RWPE2 (cell line): ENCODE results near the gene ALLC.

Experiments used
- ATAC-seq: fragments of 200-7000 bp; cut with Tn5 transposase; 3 replicates; pipeline ENCODE4 v1.9.1; 2021; ENCODE audit warnings: low read depth
- DNase-seq: peaks from one replicate; pipeline ENCODE4 v3.0.0-alpha.2; 2020; ENCODE audit warnings: low spot score
- H3K27ac ChIP-seq: fragments of 450-650 bp; 2 replicates; pipeline ENCODE4 v1.5.1; 2017; ENCODE audit warnings: mild to moderate bottlenecking; ENCODE audit not compliant: poor library complexity, severe bottlenecking
- H3K27me3 ChIP-seq: fragments of 250-450 bp; sonication (Bioruptor Pico); 2 replicates; pipeline ENCODE4 v1.5.1; 2021; ENCODE audit warnings: mild to moderate bottlenecking, moderate library complexity; ENCODE audit not compliant: insufficient read depth, poor library complexity, severe bottlenecking
- H3K36me3 ChIP-seq: fragments of 250-450 bp; sonication (Bioruptor Pico); 2 replicates; pipeline ENCODE4 v1.5.1; 2020; ENCODE audit warnings: low read depth, mild to moderate bottlenecking, moderate library complexity
- H3K4me1 ChIP-seq: fragments of 250-450 bp; sonication (Bioruptor Pico); 2 replicates; pipeline ENCODE4 v1.5.1; 2021; ENCODE audit warnings: mild to moderate bottlenecking, moderate library complexity; ENCODE audit not compliant: insufficient read depth, poor library complexity, severe bottlenecking
- H3K4me3 ChIP-seq: fragments of 250-450 bp; sonication (Bioruptor Pico); 2 replicates; pipeline ENCODE4 v1.5.1; 2021; ENCODE audit warnings: mild to moderate bottlenecking, moderate library complexity; ENCODE audit not compliant: severe bottlenecking
- H3K9me3 ChIP-seq: fragments of 250-450 bp; sonication (Bioruptor Pico); 2 replicates; pipeline ENCODE4 v1.5.1; 2021; ENCODE audit warnings: mild to moderate bottlenecking, moderate library complexity; ENCODE audit not compliant: severe bottlenecking
- CTCF ChIP-seq: fragments of 450-650 bp; IDR thresholded peaks from one replicate; pipeline ENCODE4 v1.5.1; 2017; ENCODE audit warnings: mild to moderate bottlenecking, moderate library complexity; ENCODE audit not compliant: poor library complexity, severe bottlenecking

The ALLC gene

GRCh38 chr2:3731829-3732228, 73.8 kb downstream of the ALLC start:
- Histone ChIP-seq H3K36me3 (no peaks in the 10 kb centered on the region), H3K27me3 (no peaks in the 10 kb centered on the region), H3K4me3 (no peak overlapping the region), H3K4me1 (no peaks in the 10 kb centered on the region), H3K27ac (no peak overlapping the region), H3K9me3 (no peaks in the 10 kb centered on the region)
- no peak for ATAC-seq
- no peak for DNase-seq
- TF ChIP-seq CTCF, result no peak

DNA sequence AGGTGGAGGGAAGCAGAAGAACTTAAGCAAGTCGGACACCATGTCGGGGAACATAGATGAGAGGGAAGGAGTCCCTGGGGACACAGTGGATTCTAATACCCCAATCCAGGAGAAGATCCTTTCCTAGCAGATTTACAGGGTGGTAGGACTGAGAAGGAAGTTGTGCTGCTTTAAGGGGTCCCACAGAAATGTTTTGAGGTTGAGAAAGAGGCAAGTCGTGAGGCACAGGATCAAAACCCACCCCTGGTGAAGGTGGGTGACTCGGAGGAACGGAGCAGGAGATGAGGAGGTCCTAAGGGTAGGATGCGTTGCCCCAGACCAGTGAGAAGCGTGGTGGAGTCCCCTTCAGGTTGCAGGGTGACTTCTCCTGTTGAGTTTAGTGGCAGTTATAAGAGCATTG, 78.1 kb downstream of the ALLC start:
- TF ChIP-seq CTCF, result no peak
- no peaks in the 10 kb centered on the region for H3K9me3 ChIP-seq
- no peak overlapping the region for H3K27ac ChIP-seq
- no peaks in the 10 kb centered on the region for H3K4me1 ChIP-seq
- H3K36me3 ChIP-seq, result no peaks in the 10 kb centered on the region
- H3K27me3 ChIP-seq, result peaks cover 2% of the 10 kb centered on the region
- ATAC-seq (no peak), DNase-seq (no peak)
- no peak overlapping the region for H3K4me3 ChIP-seq

GRCh38 chr2:3737128-3737527, 79.1 kb downstream of the ALLC start:
- Histone ChIP-seq H3K4me1 (no peaks in the 10 kb centered on the region), H3K36me3 (no peaks in the 10 kb centered on the region), H3K9me3 (no peaks in the 10 kb centered on the region), H3K27ac (no peak overlapping the region), H3K4me3 (no peak overlapping the region), H3K27me3 (peaks cover 2% of the 10 kb centered on the region)
- no peak for TF ChIP-seq CTCF
- ATAC-seq, result no peak
- no peak for DNase-seq

DNA sequence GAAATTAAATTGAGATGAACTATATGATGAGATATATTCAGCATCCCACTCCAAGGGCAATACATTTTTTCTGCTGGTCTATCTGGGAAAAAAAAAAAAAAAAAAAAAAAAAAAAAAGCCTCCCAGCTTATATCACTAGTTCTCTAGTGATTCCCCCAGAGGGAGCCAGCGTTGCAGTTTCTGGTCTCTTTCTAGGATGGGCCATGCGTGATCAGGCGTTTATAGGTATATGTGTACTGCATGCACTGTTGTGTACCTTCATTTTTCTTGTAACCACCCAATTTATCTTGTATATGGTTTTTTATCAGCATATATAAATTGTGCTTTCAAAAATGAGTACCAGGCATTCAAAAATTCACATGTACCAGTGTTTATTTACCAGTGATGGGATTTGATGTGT, 80.5 kb downstream of the ALLC start:
- peak; percentile 64 for TF ChIP-seq CTCF
- no peaks in the 10 kb centered on the region for H3K36me3 ChIP-seq
- no peak overlapping the region for H3K27ac ChIP-seq
- DNase-seq (no peak), ATAC-seq (peak; percentile 75)
- H3K27me3 ChIP-seq, result peaks cover 2% of the 10 kb centered on the region
- no peak overlapping the region for H3K4me3 ChIP-seq
- no peaks in the 10 kb centered on the region for H3K4me1 ChIP-seq
- no peaks in the 10 kb centered on the region for H3K9me3 ChIP-seq

GRCh38 chr2:3739313-3739712, 81.3 kb downstream of the ALLC start:
- H3K4me3 ChIP-seq, result no peak overlapping the region
- no peak for ATAC-seq
- peaks cover 2% of the 10 kb centered on the region for H3K27me3 ChIP-seq
- no peaks in the 10 kb centered on the region for H3K4me1 ChIP-seq
- H3K27ac ChIP-seq, result no peak overlapping the region
- no peaks in the 10 kb centered on the region for H3K36me3 ChIP-seq
- no peaks in the 10 kb centered on the region for H3K9me3 ChIP-seq
- no peak for DNase-seq
- TF ChIP-seq CTCF, result no peak
